GM12892 (cell line): ENCODE data around the gene KIF26B.

Experiments used
- POLR2A ChIP-seq: IDR thresholded peaks from 2 replicates; pipeline ENCODE4 v1.6.1; 2011; ENCODE audit warnings: low read depth, low read length, control low read depth
- POLR2AphosphoS5 ChIP-seq: IDR thresholded peaks from 2 replicates; pipeline ENCODE4 v1.6.1; 2011; ENCODE audit warnings: low read depth, low read length, control low read depth

GRCh38 chr1:245332085-245332484, 177.3 kb downstream of the KIF26B start:
- TF ChIP-seq POLR2A = no peak
- TF ChIP-seq POLR2AphosphoS5 = no peak
